GM12891 (cell line): ENCODE results near the gene EDA.

ENCODE experiments used
- PAX5 ChIP-seq: IDR thresholded peaks from 2 replicates; pipeline ENCODE4 v1.6.1; 2011; ENCODE audit warnings: low read length, moderate library complexity, mild to moderate bottlenecking; ENCODE audit not compliant: insufficient read depth, severe bottlenecking
- POLR2A ChIP-seq: IDR thresholded peaks from 2 replicates; pipeline ENCODE4 v1.6.1; 2011; ENCODE audit warnings: low read depth, low read length, control low read depth
- POLR2AphosphoS5 ChIP-seq: IDR thresholded peaks from 2 replicates; pipeline ENCODE4 v1.6.1; 2011; ENCODE audit warnings: low read depth, low read length, control low read depth
- POU2F2 ChIP-seq: IDR thresholded peaks from 2 replicates; pipeline ENCODE4 v1.6.1; 2011; ENCODE audit warnings: low read depth, mild to moderate bottlenecking, control low read depth, low read length, moderate library complexity
- SPI1 ChIP-seq: IDR thresholded peaks from 2 replicates; pipeline ENCODE4 v1.6.1; 2011; ENCODE audit warnings: low read depth, low read length, control low read depth
- TAF1 ChIP-seq: IDR thresholded peaks from 2 replicates; pipeline ENCODE4 v1.6.1; 2011; ENCODE audit warnings: low read depth, low read length, control low read depth

- TF ChIP-seq POLR2A (no peak), POLR2AphosphoS5 (no peak), TAF1 (no peak), SPI1 (no peak), PAX5 (no peak), POU2F2 (no peak)
These were observed 394.1 kb downstream of the EDA start for GRCh38 chrX:70009970-70010369.
